HCT116 (cell line): ENCODE data around the gene CTXN3. TPM values are rescaled to one million over a fixed set of nuclear protein-coding genes. Genes with fewer than 3 reads are reported as not detected.

Source experiments
- ATAC-seq: fragments of 200-7000 bp; cut with Tn5 transposase; 2 replicates; pipeline ENCODE4 v1.9.1; 2020; ENCODE audit warnings: mild to moderate bottlenecking, moderate library complexity
- BruUV-seq: library from RNA; stranded (reverse); fragments of 400-500 nt; replicated peaks from 2 replicates; lab custom pipeline; 2021; lab: Mats Ljungman, UMichigan
- CTCF ChIA-PET: fragments of 300-600 bp; sonication (Branson Sonifier 250); formaldehyde crosslinking; loops from one replicate; lab custom pipeline; 2021; ENCODE audit warnings: antibody characterized with exemption; lab: Charles Lee
- POLR2A ChIA-PET: fragments of 300-600, 350-600 bp; sonication (Branson Sonifier 250); formaldehyde crosslinking; loops from one replicate; lab custom pipeline; 2021; ENCODE audit warnings: antibody characterized with exemption; lab: Charles Lee
- RAD21 ChIA-PET, 2 experiments: fragments of 300-600 bp; sonication (Branson Sonifier 250); formaldehyde crosslinking; loops; one replicate each; lab custom pipeline; 2023; ENCODE audit warnings: low total read pairs in 2 of 2; ENCODE audit not compliant: uncharacterized antibody in 2 of 2, unreplicated experiment in 2 of 2, low non-redundant PET in 1 of 2; lab: Charles Lee
- DNase-seq: peaks from one replicate; pipeline ENCODE4 v3.0.0-alpha.2; 2010; ENCODE audit warnings: low read depth, low spot score
- H2AFZ ChIP-seq: fragments of 200-600 bp; shearing (Covaris generic), sonication (generic); 2 replicates; pipeline ENCODE4 v1.6.1; 2017; ENCODE audit warnings: low read depth, mixed run types, mixed read lengths, antibody characterized with exemption, low read length; ENCODE audit not compliant: poor library complexity, severe bottlenecking
- H3K27ac ChIP-seq: 2 replicates; pipeline ENCODE4 v1.5.1; 2012; ENCODE audit warnings: low read depth, low read length
- H3K27me3 ChIP-seq: fragments of 200-600 bp; sonication (generic); 2 replicates; pipeline ENCODE4 v1.6.1; 2016; ENCODE audit warnings: mixed run types, low read length, mixed read lengths; ENCODE audit not compliant: insufficient read depth
- H3K36me3 ChIP-seq, 2 experiments: fragments of 200-500 bp in 1 of 2; fragments of 200-600 bp in 1 of 2; sonication (Bioruptor generic) in 1 of 2; sonication (generic) in 1 of 2; 2 replicates each; pipeline versions ENCODE4 v1.5.1 to v1.6.1; 2014 to 2016; ENCODE audit warnings: low read length in 2 of 2, inconsistent platforms in 1 of 2, mixed read lengths in 1 of 2, mixed run types in 1 of 2; ENCODE audit not compliant: insufficient read depth in 2 of 2, control insufficient read depth in 1 of 2
- H3K4me1 ChIP-seq, 2 experiments: fragments of 200-600 bp in 1 of 2; sonication (generic) in 1 of 2; 2 replicates each; pipeline versions ENCODE4 v1.5.1 to v1.6.1; 2012 to 2017; ENCODE audit warnings: low read length in 2 of 2, inconsistent platforms in 1 of 2, mild to moderate bottlenecking in 1 of 2, mixed read lengths in 1 of 2, mixed run types in 1 of 2, moderate library complexity in 1 of 2; ENCODE audit not compliant: insufficient read depth in 2 of 2, control insufficient read depth in 1 of 2
- H3K4me2 ChIP-seq: fragments of 200-600 bp; sonication (generic); 2 replicates; pipeline ENCODE4 v1.6.1; 2017; ENCODE audit warnings: mixed run types, low read length, mixed read lengths
- H3K4me3 ChIP-seq, 2 experiments: fragments of 200-600 bp in 1 of 2; sonication (generic) in 1 of 2; replicated peaks in 1 of 2; 2 replicates each; pipeline ENCODE4 v1.5.1; 2011 to 2016; ENCODE audit warnings: low read length in 2 of 2, control low read depth in 1 of 2, low read depth in 1 of 2, mild to moderate bottlenecking in 1 of 2, mixed read lengths in 1 of 2, mixed run types in 1 of 2
- H3K79me2 ChIP-seq: fragments of 200-600 bp; sonication (generic); 2 replicates; pipeline ENCODE4 v1.6.1; 2017; ENCODE audit warnings: mild to moderate bottlenecking, mixed run types, low read length, moderate library complexity, mixed read lengths; ENCODE audit not compliant: insufficient read depth
- H3K9ac ChIP-seq: fragments of 200-600 bp; sonication (generic); 2 replicates; pipeline ENCODE4 v1.6.1; 2016; ENCODE audit warnings: low read length, mixed read lengths
- H3K9me2 ChIP-seq: fragments of 200-600 bp; sonication (generic), shearing (Covaris generic); 2 replicates; pipeline ENCODE4 v1.6.1; 2017; ENCODE audit warnings: mixed run types, mild to moderate bottlenecking, moderate library complexity; ENCODE audit not compliant: insufficient read depth
- H3K9me3 ChIP-seq, 2 experiments: fragments of 200-500 bp in 1 of 2; fragments of 200-600 bp in 1 of 2; sonication (Bioruptor generic) in 1 of 2; sonication (generic) in 1 of 2; 2 replicates each; pipeline ENCODE4 v1.6.1; 2014 to 2017; ENCODE audit warnings: low read length in 2 of 2, mixed read lengths in 2 of 2, inconsistent platforms in 1 of 2, low read depth in 1 of 2, mild to moderate bottlenecking in 1 of 2, mixed run types in 1 of 2, moderate library complexity in 1 of 2; ENCODE audit not compliant: control insufficient read depth in 1 of 2, insufficient read depth in 1 of 2
- H4K20me1 ChIP-seq: fragments of 200-600 bp; sonication (generic), shearing (Covaris generic); 2 replicates; pipeline ENCODE4 v1.6.1; 2017; ENCODE audit warnings: mixed run types, mild to moderate bottlenecking, moderate library complexity; ENCODE audit not compliant: insufficient read depth
- CEBPB ChIP-seq: IDR thresholded peaks from 2 replicates; pipeline ENCODE4 v1.6.1; 2012; ENCODE audit warnings: low read depth
- CTCF ChIP-seq, 3 experiments: fragments of 200-600 bp in 1 of 3; sonication (generic) in 1 of 3; IDR thresholded peaks in 2 of 3; conservative IDR thresholded peaks in 1 of 3; 2 replicates each; pipeline ENCODE4 v1.5.1; 2012 to 2017; ENCODE audit warnings: low read depth in 2 of 3, low read length in 2 of 3, antibody characterized with exemption in 1 of 3, borderline replicate concordance in 1 of 3, control low read depth in 1 of 3, mild to moderate bottlenecking in 1 of 3, mixed read lengths in 1 of 3, mixed run types in 1 of 3, moderate library complexity in 1 of 3; ENCODE audit not compliant: insufficient read depth in 1 of 3
- EGR1 ChIP-seq: IDR thresholded peaks from 2 replicates; pipeline ENCODE4 v1.6.1; 2012; ENCODE audit warnings: low read depth
- ELF1 ChIP-seq: IDR thresholded peaks from 2 replicates; pipeline ENCODE4 v1.6.1; 2012; ENCODE audit warnings: low read depth, borderline replicate concordance
- EZH2phosphoT487 ChIP-seq: fragments of 200-600 bp; IDR thresholded peaks from 2 replicates; pipeline ENCODE4 v1.6.1; 2018; ENCODE audit warnings: antibody characterized with exemption, borderline replicate concordance
- FOSL1 ChIP-seq: IDR thresholded peaks from 2 replicates; pipeline ENCODE4 v1.6.1; 2012; ENCODE audit warnings: low read depth
- MAX ChIP-seq: IDR thresholded peaks from 2 replicates; pipeline ENCODE4 v1.6.1; 2012
- POLR2A ChIP-seq: IDR thresholded peaks from 2 replicates; pipeline ENCODE4 v1.7.0; 2011; ENCODE audit warnings: borderline replicate concordance; ENCODE audit not compliant: insufficient read depth, insufficient read length; ENCODE audit errors: extremely low read depth
- POLR2AphosphoS5 ChIP-seq: IDR thresholded peaks from 2 replicates; pipeline ENCODE4 v1.6.1; 2011; ENCODE audit warnings: mild to moderate bottlenecking, low read depth, low read length, moderate library complexity
- RAD21 ChIP-seq: IDR thresholded peaks from 2 replicates; pipeline ENCODE4 v1.6.1; 2012; ENCODE audit warnings: low read depth, mild to moderate bottlenecking
- SIN3A ChIP-seq: IDR thresholded peaks from 2 replicates; pipeline ENCODE4 v1.6.1; 2012; ENCODE audit warnings: low read depth
- SRF ChIP-seq: IDR thresholded peaks from 2 replicates; pipeline ENCODE4 v1.6.1; 2012; ENCODE audit warnings: low read depth
- TCF7L2 ChIP-seq: IDR thresholded peaks from 2 replicates; pipeline ENCODE4 v1.7.0; 2011; ENCODE audit warnings: borderline replicate concordance, inconsistent platforms; ENCODE audit not compliant: insufficient read depth, insufficient read length; ENCODE audit errors: extremely low read depth
- intact Hi-C: fragments of 100-400 bp; cut with micrococcal nuclease; formaldehyde crosslinking; loops from 2 replicates; pipeline ENCODE4 v1.10.0; 2022
- total RNA-seq: library from RNA; stranded (reverse); gene quantifications from one replicate; pipeline ENCODE4 v1.2.1, GENCODE V29; 2021; ENCODE audit not compliant: unreplicated experiment

The CTXN3 gene
- total RNA-seq, 1 experiment from 2014 or later = not detected

- POLR2A ChIA-PET = no interaction called here
- no peaks in the 10 kb centered on the region for H3K36me3 ChIP-seq
- intact Hi-C loops = no loop called here
- CTCF ChIA-PET = no interaction called here
- H4K20me1 ChIP-seq = no peaks in the 10 kb centered on the region
- no peak overlapping the region for H2AFZ ChIP-seq
- RAD21 ChIA-PET = no interaction called here
- ATAC-seq (no peak), DNase-seq (no peak)
- H3K4me3 ChIP-seq = no peak overlapping the region
- no TSS peak for BruUV-seq
- H3K9me2 ChIP-seq = no peaks in the 10 kb centered on the region
- TF ChIP-seq ELF1 (no peak), POLR2AphosphoS5 (no peak)
- no peak overlapping the region for H3K9ac ChIP-seq
- H3K79me2 ChIP-seq = no peaks in the 10 kb centered on the region
- no peak overlapping the region for H3K27ac ChIP-seq
- H3K27me3 ChIP-seq = no peaks in the 10 kb centered on the region
- H3K9me3 ChIP-seq = no peaks in the 10 kb centered on the region
- no peaks in the 10 kb centered on the region for H3K4me1 ChIP-seq
- H3K4me2 ChIP-seq = no peak overlapping the region
These were observed 36.8 kb downstream of the CTXN3 start for GRCh38 chr5:127685662-127686061.

- no peaks in the 10 kb centered on the region for H3K9me2 ChIP-seq
- no peaks in the 10 kb centered on the region for H3K27me3 ChIP-seq
- no peak overlapping the region for H3K4me2 ChIP-seq
- no peak overlapping the region for H2AFZ ChIP-seq
- POLR2A ChIA-PET = no interaction called here
- BruUV-seq = no TSS peak
- no peaks in the 10 kb centered on the region for H3K79me2 ChIP-seq
- H3K9ac ChIP-seq = no peak overlapping the region
- no peak for TF ChIP-seq ELF1
- no peak for TF ChIP-seq MAX
- TF ChIP-seq CTCF (IDR thresholded peaks at IDR 0.05 in 2 of 3, conservative IDR thresholded peaks at IDR 0.05 in 1 of 3; ENCODE audit: borderline replicate concordance in 1 of 3, insufficient read depth in 1 of 3, low read depth in 2 of 3, low read length in 2 of 3) = no peak
- TF ChIP-seq RAD21 = no peak
- TF ChIP-seq FOSL1 = no peak
- no peak for TF ChIP-seq CEBPB
- no peak for TF ChIP-seq EZH2phosphoT487
- no peak for TF ChIP-seq TCF7L2
- no peak for TF ChIP-seq SRF
- no peak for TF ChIP-seq EGR1
- no peak for TF ChIP-seq POLR2AphosphoS5
- TF ChIP-seq SIN3A = no peak
- TF ChIP-seq POLR2A = no peak
- H3K27ac ChIP-seq = no peak overlapping the region
- RAD21 ChIA-PET = no interaction called here
- H4K20me1 ChIP-seq = no peaks in the 10 kb centered on the region
- H3K4me1 ChIP-seq = no peaks in the 10 kb centered on the region
- H3K36me3 ChIP-seq = no peaks in the 10 kb centered on the region
- no peak overlapping the region for H3K4me3 ChIP-seq
- ATAC-seq = no peak
- H3K9me3 ChIP-seq = no peaks in the 10 kb centered on the region
- CTCF ChIA-PET = no interaction called here
- no peak for DNase-seq
- intact Hi-C loops = no loop called here
These were observed 37.5 kb downstream of the CTXN3 start for GRCh38 chr5:127686424-127686823.
